ENCODE results near the gene LBP. TPM values are rescaled to one million over a fixed set of nuclear protein-coding genes. Genes with fewer than 3 reads are reported as not detected.

Gene LBP
- total and polyA plus RNA-seq, 2 of the 13 experiments (the other 11 are each of a cell fraction or from before 2014, with no cell fraction given): 0.07 to 0.20 TPM

GRCh38 chr20:38330638-38331037 is 15.6 kb upstream of the LBP start (continued):
- no peak for TF ChIP-seq USF2 (IDR thresholded peaks at IDR 0.05; ENCODE audit: low read depth, low read length)
- no peak for TF ChIP-seq USF2 (CRISPR knock-in tag; IDR thresholded peaks at IDR 0.05; ENCODE audit: borderline replicate concordance)
- 0 out of 2 replicates have a peak, but pooled peaks have one; percentile 39 for TF ChIP-seq AHDC1 (CRISPR knock-in tag; IDR thresholded peaks at IDR 0.05; ENCODE audit: borderline replicate concordance)
- TF ChIP-seq SCMH1 (CRISPR knock-in tag; IDR thresholded peaks at IDR 0.05; ENCODE audit: borderline replicate concordance): no peak
- no peak for TF ChIP-seq ZNF335 (CRISPR knock-in tag; IDR thresholded peaks at IDR 0.05)
- TF ChIP-seq MAF1 (CRISPR knock-in tag; IDR thresholded peaks at IDR 0.05; ENCODE audit: borderline replicate concordance): no peak
- no peak for TF ChIP-seq ZNF615 (CRISPR knock-in tag; IDR thresholded peaks at IDR 0.05; ENCODE audit: borderline replicate concordance)
- TF ChIP-seq SKIL (CRISPR knock-in tag; IDR thresholded peaks at IDR 0.05; ENCODE audit: borderline replicate concordance): peak; percentile 42; the same call in 1 of the 2 replicates
- TF ChIP-seq ZBTB25 (CRISPR knock-in tag; IDR thresholded peaks at IDR 0.05): no peak
- no peak for TF ChIP-seq ZNF703 (CRISPR knock-in tag; IDR thresholded peaks at IDR 0.05; ENCODE audit: borderline replicate concordance)
- no peak for TF ChIP-seq ZFP37 (CRISPR knock-in tag; IDR thresholded peaks at IDR 0.05; ENCODE audit: borderline replicate concordance)
- no peak for TF ChIP-seq LCORL (IDR thresholded peaks at IDR 0.05)
- TF ChIP-seq LCORL (CRISPR knock-in tag; IDR thresholded peaks at IDR 0.05): no peak
- TF ChIP-seq JDP2 (CRISPR knock-in tag; IDR thresholded peaks at IDR 0.05; ENCODE audit: borderline replicate concordance): no peak
- no peak for TF ChIP-seq HMGXB4 (CRISPR knock-in tag; IDR thresholded peaks at IDR 0.05; ENCODE audit: borderline replicate concordance in 1 of 2, low read depth in 1 of 2)
- TF ChIP-seq SMC3 (IDR thresholded peaks at IDR 0.05; ENCODE audit: low read length): no peak
- peak; percentile 71 for TF ChIP-seq HDAC1 (CRISPR knock-in tag; IDR thresholded peaks at IDR 0.05)
